IMR-90 (cell line): Measurements from ENCODE around the gene CCDC40. TPM values are rescaled to one million over a fixed set of nuclear protein-coding genes. Genes with fewer than 3 reads are reported as not detected.

Experiments used
- ATAC-seq: fragments of 200-7000 bp; cut with Tn5 transposase; 2 replicates; pipeline ENCODE4 v1.9.1; 2020; ENCODE audit warnings: low read depth, mild to moderate bottlenecking, moderate library complexity
- BruUV-seq: library from RNA; stranded (reverse); fragments of 400-500 nt; replicated peaks from 2 replicates; lab custom pipeline; 2021; lab: Mats Ljungman, UMichigan
- CTCF ChIA-PET: fragments of 300-600 bp; formaldehyde crosslinking; extraction: SDS; loops from one replicate; lab custom pipeline; 2021; ENCODE audit warnings: antibody characterized with exemption; lab: Yijun Ruan, JAX
- POLR2A ChIA-PET: fragments of 300-600 bp; sonication (Branson Sonifier 250); formaldehyde crosslinking; loops from one replicate; lab custom pipeline; 2022; ENCODE audit warnings: antibody characterized with exemption; ENCODE audit not compliant: unreplicated experiment; lab: Charles Lee
- DNase-seq: peaks from one replicate; pipeline ENCODE4 v3.0.0; 2013
- H2AFZ ChIP-seq: replicated peaks from 2 replicates; pipeline ENCODE3; 2013; ENCODE audit warnings: low read length, mild to moderate bottlenecking; ENCODE audit not compliant: poor library complexity
- H2AK5ac ChIP-seq: 2 replicates; pipeline ENCODE4 v1.6.1; 2013; ENCODE audit warnings: low read depth, low read length, inconsistent platforms
- H2AK9ac ChIP-seq: replicated peaks from 2 replicates; pipeline ENCODE3; 2013; ENCODE audit warnings: mild to moderate bottlenecking, low read depth, low read length, moderate library complexity; ENCODE audit not compliant: poor library complexity
- H2BK120ac ChIP-seq: 2 replicates; pipeline ENCODE4 v1.6.1; 2013; ENCODE audit warnings: low read depth, low read length, inconsistent platforms
- H2BK15ac ChIP-seq: 3 replicates; pipeline ENCODE4 v1.6.1; 2013; ENCODE audit warnings: low read depth, low read length, inconsistent platforms
- H2BK20ac ChIP-seq: 2 replicates; pipeline ENCODE4 v1.6.1; 2013; ENCODE audit warnings: low read depth, mild to moderate bottlenecking, inconsistent platforms, low read length, moderate library complexity
- H2BK5ac ChIP-seq: 2 replicates; pipeline ENCODE4 v1.6.1; 2013; ENCODE audit warnings: mild to moderate bottlenecking, low read depth, low read length, inconsistent platforms; ENCODE audit not compliant: poor library complexity, severe bottlenecking
- H3K14ac ChIP-seq: replicated peaks from 2 replicates; pipeline ENCODE4 v1.6.1; 2013; ENCODE audit warnings: low read depth, low read length, inconsistent platforms
- H3K18ac ChIP-seq: 2 replicates; pipeline ENCODE4 v1.6.1; 2013; ENCODE audit warnings: low read depth, low read length, control low read depth
- H3K23ac ChIP-seq: 2 replicates; pipeline ENCODE4 v1.6.1; 2013; ENCODE audit warnings: low read depth, low read length, inconsistent platforms
- H3K27ac ChIP-seq: 2 replicates; pipeline ENCODE4 v1.5.1; 2013; ENCODE audit warnings: mild to moderate bottlenecking, control low read depth, low read length; ENCODE audit not compliant: insufficient read depth
- H3K27me3 ChIP-seq: 2 replicates; pipeline ENCODE4 v1.6.1; 2013; ENCODE audit warnings: low read length; ENCODE audit not compliant: control insufficient read depth, insufficient read depth
- H3K36me3 ChIP-seq: 2 replicates; pipeline ENCODE4 v1.6.1; 2013; ENCODE audit warnings: low read length, mixed read lengths; ENCODE audit not compliant: control insufficient read depth, insufficient read depth
- H3K4ac ChIP-seq: 2 replicates; pipeline ENCODE4 v1.6.1; 2013; ENCODE audit warnings: low read depth, low read length, inconsistent platforms
- H3K4me1 ChIP-seq: 2 replicates; pipeline ENCODE4 v1.6.1; 2013; ENCODE audit warnings: low read length, mixed read lengths; ENCODE audit not compliant: control insufficient read depth, insufficient read depth
- H3K4me2 ChIP-seq: 2 replicates; pipeline ENCODE4 v1.6.1; 2013; ENCODE audit warnings: low read depth, mild to moderate bottlenecking, control low read depth, low read length, moderate library complexity
- H3K4me3 ChIP-seq: 2 replicates; pipeline ENCODE4 v1.5.1; 2013; ENCODE audit warnings: low read depth, mild to moderate bottlenecking, control low read depth, low read length, moderate library complexity; ENCODE audit not compliant: insufficient read depth
- H3K56ac ChIP-seq: 2 replicates; pipeline ENCODE4 v1.6.1; 2013; ENCODE audit warnings: low read length, inconsistent platforms; ENCODE audit not compliant: insufficient read depth; ENCODE audit errors: extremely low read depth
- H3K79me1 ChIP-seq, 2 experiments: 2 replicates each; pipeline ENCODE4 v1.6.1; 2013; ENCODE audit warnings: low read length in 2 of 2, inconsistent platforms in 1 of 2, low read depth in 1 of 2
- H3K9ac ChIP-seq: 2 replicates; pipeline ENCODE4 v1.6.1; 2013; ENCODE audit warnings: low read depth, low read length, control low read depth
- H3K9me1 ChIP-seq: 2 replicates; pipeline ENCODE4 v1.6.1; 2013; ENCODE audit warnings: low read length, inconsistent platforms; ENCODE audit not compliant: insufficient read depth
- H3K9me3 ChIP-seq: 2 replicates; pipeline ENCODE4 v1.6.1; 2013; ENCODE audit warnings: low read length; ENCODE audit not compliant: control insufficient read depth, insufficient read depth
- H4K20me1 ChIP-seq: 2 replicates; pipeline ENCODE4 v1.6.1; 2013; ENCODE audit warnings: low read length, inconsistent platforms; ENCODE audit not compliant: insufficient read depth
- H4K5ac ChIP-seq: 2 replicates; pipeline ENCODE4 v1.6.1; 2013; ENCODE audit warnings: mild to moderate bottlenecking, low read depth, low read length, control low read depth
- H4K8ac ChIP-seq, 2 experiments: 2 replicates each; pipeline ENCODE4 v1.6.1; 2013; ENCODE audit warnings: low read depth in 2 of 2, low read length in 2 of 2, control low read depth in 1 of 2, inconsistent platforms in 1 of 2
- H4K91ac ChIP-seq: 2 replicates; pipeline ENCODE4 v1.6.1; 2013; ENCODE audit warnings: low read depth, low read length, inconsistent platforms; ENCODE audit not compliant: insufficient read depth
- BHLHE40 ChIP-seq: fragments of 150-350 bp; IDR thresholded peaks from 2 replicates; pipeline ENCODE4 v1.6.1; 2016; ENCODE audit warnings: mild to moderate bottlenecking, low read depth, low read length
- CHD1 ChIP-seq: IDR thresholded peaks from 2 replicates; pipeline ENCODE4 v1.6.1; 2012; ENCODE audit warnings: low read depth, low read length, improper control_type of control experiment
- FOS ChIP-seq: fragments of 150-350 bp; IDR thresholded peaks from 2 replicates; pipeline ENCODE4 v1.6.1; 2016; ENCODE audit warnings: low read depth, low read length
- MAFK ChIP-seq: IDR thresholded peaks from 2 replicates; pipeline ENCODE4 v1.6.1; 2012; ENCODE audit warnings: low read depth, low read length, improper control_type of control experiment
- MAZ ChIP-seq: IDR thresholded peaks from 2 replicates; pipeline ENCODE4 v1.6.1; 2012; ENCODE audit warnings: low read depth, mild to moderate bottlenecking, low read length, improper control_type of control experiment, moderate library complexity, borderline replicate concordance
- RAD21 ChIP-seq: IDR thresholded peaks from 2 replicates; pipeline ENCODE4 v1.6.1; 2012; ENCODE audit warnings: low read length, improper control_type of control experiment
- RFX5 ChIP-seq: IDR thresholded peaks from 2 replicates; pipeline ENCODE4 v1.8.0; 2012; ENCODE audit warnings: low read depth, mild to moderate bottlenecking, low read length, moderate library complexity
- WGBS, 2 experiments: methylation state at CpG; one replicate each; pipeline versions ENCODE4 v1.1.5 to v1.1.7; 2013; ENCODE audit warnings: missing lambda C conversion rate in 2 of 2; ENCODE audit not compliant: insufficient read length in 1 of 2; ENCODE audit errors: extremely low coverage in 2 of 2; 5-methylcytosine and 5-hydroxymethylcytosine counted together
- dilution Hi-C: fragments of 300-500 bp; cut with HindIII; formaldehyde crosslinking; loops from one replicate; pipeline ENCODE4 v1.14.3; 2018; ENCODE audit warnings: low sequenced_read_pairs; ENCODE audit not compliant: unreplicated experiment
- in situ Hi-C: fragments of 300-500 bp; cut with MboI; formaldehyde crosslinking; loops from 3 replicates; pipeline ENCODE4 v1.14.3; 2019; ENCODE audit warnings: low sequenced_read_pairs, inconsistent platforms, mixed read lengths
- intact Hi-C: fragments of 100-400 bp; cut with micrococcal nuclease; formaldehyde crosslinking; loops from 2 replicates; pipeline ENCODE4 v1.10.0; 2022
- polyA plus RNA-seq, 3 experiments: library from polyadenylated mRNA; depleted of rRNA; stranded (reverse); fragments of >200 nt; gene quantifications; 2 replicates each; pipeline ENCODE4 v1.2.3, GENCODE V29; 2012; ENCODE audit warnings: low replicate concordance in 1 of 3
- total RNA-seq: library from RNA; depleted of rRNA; stranded (reverse); fragments of >200 nt; gene quantifications from 2 replicates; pipeline ENCODE4 v1.2.3, GENCODE V29; 2012
- TF ChIP-seq, protein P1 (sequence below): conservative IDR thresholded peaks from 2 replicates; pipeline ENCODE4 v1.5.1; 2012; ENCODE audit warnings: mild to moderate bottlenecking, low read depth, low read length, improper control_type of control experiment
- TF ChIP-seq, protein P2 (sequence below): fragments of 150-350 bp; IDR thresholded peaks from 2 replicates; pipeline ENCODE4 v1.6.1; 2016; ENCODE audit warnings: low read depth, mild to moderate bottlenecking, low read length, moderate library complexity, borderline replicate concordance

The CCDC40 gene
- total and polyA plus RNA-seq, 2 of the 4 experiments (the other 2 are of a cell fraction): 0.90 to 4.7 TPM

- DNase-seq: no peak
- H3K4me1 ChIP-seq: peaks cover 8% of the 10 kb centered on the region; the same call in 1 of the 2 replicates
- H3K23ac ChIP-seq: no peak overlapping the region
- H3K9ac ChIP-seq: no peak overlapping the region
- no peak overlapping the region for H4K91ac ChIP-seq
- no peaks in the 10 kb centered on the region for H3K27me3 ChIP-seq
- H2AK5ac ChIP-seq: no peak overlapping the region
- dilution Hi-C loops: no loop called here
- no peak overlapping the region for H4K8ac ChIP-seq
- no peak overlapping the region for H2BK15ac ChIP-seq
- no peak overlapping the region for H3K4me3 ChIP-seq
- no peak overlapping the region for H3K56ac ChIP-seq
- CTCF ChIA-PET: no interaction called here
- H2BK20ac ChIP-seq: no peak overlapping the region
- no peak overlapping the region for H3K4me2 ChIP-seq
- WGBS, 2 experiments: 70% methylated on average over 18 of the region's 43 CpGs; no CpG with 5 or more reads in 1 of the 2 experiments
- H3K27ac ChIP-seq: no peak overlapping the region
- no peak overlapping the region for H2AK9ac ChIP-seq
- peaks cover 60% of the 10 kb centered on the region for H4K20me1 ChIP-seq
- H2BK120ac ChIP-seq: no peak overlapping the region
- POLR2A ChIA-PET: no interaction called here
- no peak overlapping the region for H3K4ac ChIP-seq
- H3K9me1 ChIP-seq: peaks cover 22% of the 10 kb centered on the region
- H4K5ac ChIP-seq: no peak overlapping the region
- in situ Hi-C loops: no loop called here
- no peaks in the 10 kb centered on the region for H3K9me3 ChIP-seq
- H3K14ac ChIP-seq: no peak overlapping the region
- no peak overlapping the region for H3K18ac ChIP-seq
- TF ChIP-seq MAZ: no peak
- no peak for TF ChIP-seq CHD1
- no peak for TF ChIP-seq MAFK
- no peak for TF ChIP-seq RFX5
- no peak for TF ChIP-seq RAD21
- no peak for TF ChIP-seq FOS
- TF ChIP-seq, protein P1, sequence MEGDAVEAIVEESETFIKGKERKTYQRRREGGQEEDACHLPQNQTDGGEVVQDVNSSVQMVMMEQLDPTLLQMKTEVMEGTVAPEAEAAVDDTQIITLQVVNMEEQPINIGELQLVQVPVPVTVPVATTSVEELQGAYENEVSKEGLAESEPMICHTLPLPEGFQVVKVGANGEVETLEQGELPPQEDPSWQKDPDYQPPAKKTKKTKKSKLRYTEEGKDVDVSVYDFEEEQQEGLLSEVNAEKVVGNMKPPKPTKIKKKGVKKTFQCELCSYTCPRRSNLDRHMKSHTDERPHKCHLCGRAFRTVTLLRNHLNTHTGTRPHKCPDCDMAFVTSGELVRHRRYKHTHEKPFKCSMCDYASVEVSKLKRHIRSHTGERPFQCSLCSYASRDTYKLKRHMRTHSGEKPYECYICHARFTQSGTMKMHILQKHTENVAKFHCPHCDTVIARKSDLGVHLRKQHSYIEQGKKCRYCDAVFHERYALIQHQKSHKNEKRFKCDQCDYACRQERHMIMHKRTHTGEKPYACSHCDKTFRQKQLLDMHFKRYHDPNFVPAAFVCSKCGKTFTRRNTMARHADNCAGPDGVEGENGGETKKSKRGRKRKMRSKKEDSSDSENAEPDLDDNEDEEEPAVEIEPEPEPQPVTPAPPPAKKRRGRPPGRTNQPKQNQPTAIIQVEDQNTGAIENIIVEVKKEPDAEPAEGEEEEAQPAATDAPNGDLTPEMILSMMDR: no peak
- no peak for TF ChIP-seq BHLHE40
- TF ChIP-seq, protein P2, sequence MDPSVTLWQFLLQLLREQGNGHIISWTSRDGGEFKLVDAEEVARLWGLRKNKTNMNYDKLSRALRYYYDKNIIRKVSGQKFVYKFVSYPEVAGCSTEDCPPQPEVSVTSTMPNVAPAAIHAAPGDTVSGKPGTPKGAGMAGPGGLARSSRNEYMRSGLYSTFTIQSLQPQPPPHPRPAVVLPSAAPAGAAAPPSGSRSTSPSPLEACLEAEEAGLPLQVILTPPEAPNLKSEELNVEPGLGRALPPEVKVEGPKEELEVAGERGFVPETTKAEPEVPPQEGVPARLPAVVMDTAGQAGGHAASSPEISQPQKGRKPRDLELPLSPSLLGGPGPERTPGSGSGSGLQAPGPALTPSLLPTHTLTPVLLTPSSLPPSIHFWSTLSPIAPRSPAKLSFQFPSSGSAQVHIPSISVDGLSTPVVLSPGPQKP: no peak
- intact Hi-C loops: no loop called here
- BruUV-seq: no TSS peak
- no peak for ATAC-seq
- H2BK5ac ChIP-seq: no peak overlapping the region
- H2AFZ ChIP-seq: no peak overlapping the region
- H3K36me3 ChIP-seq: no peaks in the 10 kb centered on the region
- peaks cover 36 to 56% of the 10 kb centered on the region in 2 experiments for H3K79me1 ChIP-seq
Measured at GRCh38 chr17:80023481-80024205, 12.8 kb upstream of the CCDC40 start.
